Bronchial epithelial cell (primary cell): Measurements from ENCODE around the gene PCDHB4. TPM values are rescaled to one million over a fixed set of nuclear protein-coding genes. Genes with fewer than 3 reads are reported as not detected.
"Not testable (repeated sequence)": the region's sequence is repeated elsewhere in the genome, so short reads cannot be mapped to it uniquely, and the experiment has no call there.

Experiments used
- DNase-seq: peaks from one replicate; pipeline ENCODE4 v3.0.0-alpha.2; 2010; ENCODE audit warnings: low read depth
- FAIRE-seq: peaks from 2 replicates; lab custom pipeline; 2011; peaks lifted over from hg19 to GRCh38; lab: Jason Lieb, UNC
- H3K27me3 ChIP-seq: 2 replicates; pipeline ENCODE4 v1.5.1; 2011; ENCODE audit warnings: low read length; ENCODE audit not compliant: control insufficient read depth, insufficient read depth
- H3K36me3 ChIP-seq: 2 replicates; pipeline ENCODE4 v1.5.1; 2011; ENCODE audit warnings: low read length; ENCODE audit not compliant: control insufficient read depth, insufficient read depth
- H3K4me3 ChIP-seq: 2 replicates; pipeline ENCODE4 v1.5.1; 2011; ENCODE audit warnings: mild to moderate bottlenecking, low read depth, low read length, control low read depth
- total RNA-seq: library from RNA; depleted of rRNA; stranded (reverse); fragments of >200 nt; gene quantifications from 2 replicates; pipeline ENCODE4 v1.2.1, GENCODE V29; 2014
- TF ChIP-seq, protein P1 (sequence below): IDR thresholded peaks from 2 replicates; pipeline ENCODE4 v1.5.1; 2011; ENCODE audit warnings: mild to moderate bottlenecking, moderate library complexity, low read length, control low read depth, inconsistent platforms; ENCODE audit not compliant: insufficient read depth, severe bottlenecking

The PCDHB4 gene
- total RNA-seq, 1 donor from 2014 or later = not detected

DNA sequence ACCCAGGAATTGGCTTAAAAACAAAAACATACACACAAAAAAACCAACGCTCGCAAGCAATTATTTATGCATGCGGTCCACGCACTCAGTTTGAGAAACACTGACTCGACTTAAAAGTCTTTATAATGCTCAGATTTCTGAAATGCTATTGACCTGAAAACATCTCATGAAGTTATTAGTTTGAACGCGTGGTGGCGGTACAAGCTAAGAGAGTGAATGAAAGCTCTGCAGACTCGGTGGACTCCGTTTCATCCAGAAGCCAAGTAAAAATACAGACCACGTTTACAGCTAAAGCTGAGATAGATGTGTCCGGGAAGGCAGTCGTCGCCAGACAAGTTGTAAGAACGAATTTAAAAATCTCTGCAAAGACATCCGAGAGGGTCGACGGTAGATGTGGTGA is 28.2 kb downstream of the PCDHB4 start, which contains the start of gene PCDHB6:
PCDHB6 (plus strand) TSS at position 246 of the 400 bp plus-strand sequence. CDS start 201 bp downstream, outside the sequence.
- no peaks in the 10 kb centered on the region for H3K36me3 ChIP-seq
- H3K27me3 ChIP-seq = no peaks in the 10 kb centered on the region
- H3K4me3 ChIP-seq = no peak within 1 kb of the TSS
- peak; percentile 13 for DNase-seq
- TF ChIP-seq, protein P1, sequence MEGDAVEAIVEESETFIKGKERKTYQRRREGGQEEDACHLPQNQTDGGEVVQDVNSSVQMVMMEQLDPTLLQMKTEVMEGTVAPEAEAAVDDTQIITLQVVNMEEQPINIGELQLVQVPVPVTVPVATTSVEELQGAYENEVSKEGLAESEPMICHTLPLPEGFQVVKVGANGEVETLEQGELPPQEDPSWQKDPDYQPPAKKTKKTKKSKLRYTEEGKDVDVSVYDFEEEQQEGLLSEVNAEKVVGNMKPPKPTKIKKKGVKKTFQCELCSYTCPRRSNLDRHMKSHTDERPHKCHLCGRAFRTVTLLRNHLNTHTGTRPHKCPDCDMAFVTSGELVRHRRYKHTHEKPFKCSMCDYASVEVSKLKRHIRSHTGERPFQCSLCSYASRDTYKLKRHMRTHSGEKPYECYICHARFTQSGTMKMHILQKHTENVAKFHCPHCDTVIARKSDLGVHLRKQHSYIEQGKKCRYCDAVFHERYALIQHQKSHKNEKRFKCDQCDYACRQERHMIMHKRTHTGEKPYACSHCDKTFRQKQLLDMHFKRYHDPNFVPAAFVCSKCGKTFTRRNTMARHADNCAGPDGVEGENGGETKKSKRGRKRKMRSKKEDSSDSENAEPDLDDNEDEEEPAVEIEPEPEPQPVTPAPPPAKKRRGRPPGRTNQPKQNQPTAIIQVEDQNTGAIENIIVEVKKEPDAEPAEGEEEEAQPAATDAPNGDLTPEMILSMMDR = no peak
- no peak for FAIRE-seq

- FAIRE-seq (no peak), DNase-seq (no peak)
- no peaks in the 10 kb centered on the region for H3K36me3 ChIP-seq
- H3K4me3 ChIP-seq = no peak overlapping the region
- H3K27me3 ChIP-seq = no peaks in the 10 kb centered on the region
- TF ChIP-seq, protein P1 = no peak
Observed at GRCh38 chr5:141150224-141150992, 28.8 kb downstream of the PCDHB4 start.

DNA sequence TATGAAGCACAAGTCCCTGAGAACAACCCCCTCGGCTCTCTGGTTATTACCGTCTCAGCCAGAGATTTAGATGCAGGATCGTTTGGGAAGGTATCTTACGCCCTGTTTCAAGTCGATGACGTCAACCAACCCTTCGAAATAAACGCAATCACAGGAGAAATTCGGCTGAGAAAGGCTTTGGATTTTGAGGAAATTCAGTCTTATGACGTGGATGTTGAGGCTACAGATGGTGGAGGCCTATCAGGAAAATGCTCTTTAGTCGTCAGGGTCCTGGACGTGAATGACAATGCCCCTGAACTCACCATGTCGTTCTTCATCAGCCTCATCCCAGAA is 29.3 kb downstream of the PCDHB4 start:
- DNase-seq (no peak), FAIRE-seq (no peak)
- Histone ChIP-seq H3K4me3 (no peak overlapping the region), H3K27me3 (no peaks in the 10 kb centered on the region), H3K36me3 (no peaks in the 10 kb centered on the region)
- TF ChIP-seq, protein P1 = no peak

- not testable (repeated sequence) for DNase-seq, H3K36me3 ChIP-seq, H3K27me3 ChIP-seq, H3K4me3 ChIP-seq, FAIRE-seq
Observed at GRCh38 chr5:141151632-141152031, 30.0 kb downstream of the PCDHB4 start.

DNA sequence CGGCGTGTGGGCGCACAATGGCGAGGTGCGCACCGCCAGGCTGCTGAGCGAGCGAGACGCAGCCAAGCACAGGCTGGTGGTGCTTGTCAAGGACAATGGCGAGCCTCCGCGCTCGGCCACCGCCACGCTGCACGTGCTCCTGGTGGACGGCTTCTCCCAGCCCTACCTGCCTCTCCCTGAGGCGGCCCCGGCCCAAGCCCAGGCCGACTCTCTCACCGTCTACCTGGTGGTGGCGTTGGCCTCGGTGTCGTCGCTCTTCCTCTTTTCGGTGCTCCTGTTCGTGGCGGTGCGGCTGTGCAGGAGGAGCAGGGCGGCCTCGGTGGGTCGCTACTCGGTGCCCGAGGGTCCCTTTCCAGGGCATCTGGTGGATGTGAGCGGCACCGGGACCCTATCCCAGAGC is 30.5 kb downstream of the PCDHB4 start:
- not testable (repeated sequence) for H3K36me3 ChIP-seq, H3K4me3 ChIP-seq, DNase-seq, FAIRE-seq, H3K27me3 ChIP-seq

DNA sequence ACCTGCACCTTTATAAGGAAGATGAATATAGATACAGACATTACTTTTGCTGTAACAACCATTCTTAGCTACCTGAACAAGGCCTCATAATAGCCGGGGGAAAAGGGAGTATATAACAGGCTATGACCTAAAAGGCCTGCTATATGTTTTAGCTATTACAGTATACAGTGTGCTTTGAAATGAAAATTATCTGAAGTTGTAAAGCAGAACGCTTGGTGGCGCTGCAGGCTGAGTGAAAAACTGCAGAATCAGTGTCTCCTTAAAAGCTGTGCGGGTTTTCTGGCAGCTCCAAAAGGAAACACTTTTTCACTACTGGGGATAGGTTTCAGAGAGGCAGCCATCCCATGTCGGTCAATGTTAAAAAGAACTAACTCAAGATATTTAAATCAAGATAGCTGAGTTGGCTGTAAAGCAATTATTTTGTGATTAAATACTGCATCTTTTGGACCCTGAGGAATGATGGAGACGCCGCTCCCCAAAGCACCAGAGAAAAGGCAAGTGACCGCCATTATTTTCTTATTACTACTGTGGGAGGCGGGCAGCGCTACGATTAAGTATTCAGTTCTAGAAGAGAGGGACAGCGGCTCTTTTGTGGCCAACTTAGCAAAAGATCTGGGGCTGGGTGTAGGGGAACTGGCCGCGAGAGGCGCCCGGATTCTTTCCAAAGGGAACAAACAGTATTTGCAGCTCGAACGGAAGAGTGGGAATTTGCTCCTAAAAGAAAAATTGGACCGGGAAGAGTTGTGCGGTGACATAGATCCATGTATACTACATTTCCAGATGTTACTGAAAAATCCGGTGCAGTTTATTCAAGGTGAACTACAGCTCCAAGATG is 34.1 kb downstream of the PCDHB4 start:
- no peak for FAIRE-seq

GRCh38 chr5:141157356-141157755 is 35.7 kb downstream of the PCDHB4 start:
- FAIRE-seq, H3K36me3 ChIP-seq, H3K4me3 ChIP-seq, DNase-seq, H3K27me3 ChIP-seq: not testable (repeated sequence)

More for the DNA sequence above, 34.1 kb downstream of the PCDHB4 start:
- H3K36me3 ChIP-seq = no peaks in the 10 kb centered on the region
- no peak overlapping the region for H3K4me3 ChIP-seq
- no peaks in the 10 kb centered on the region for H3K27me3 ChIP-seq
- no peak for DNase-seq
- TF ChIP-seq, protein P1 = no peak

GRCh38 chr5:141157901-141158300 is 36.3 kb downstream of the PCDHB4 start:
- H3K36me3 ChIP-seq, H3K27me3 ChIP-seq, H3K4me3 ChIP-seq, FAIRE-seq, DNase-seq: not testable (repeated sequence)
